Measurements from ENCODE around the gene CIB4. TPM values are rescaled to one million over a fixed set of nuclear protein-coding genes. Genes with fewer than 3 reads are reported as not detected.
A peak's percentile ranks its signal among the peaks of the same experiment; 100 is the strongest.

CIB4 gene
- polyA plus RNA-seq, 3 donors from 2014 or later = not detected

DNA sequence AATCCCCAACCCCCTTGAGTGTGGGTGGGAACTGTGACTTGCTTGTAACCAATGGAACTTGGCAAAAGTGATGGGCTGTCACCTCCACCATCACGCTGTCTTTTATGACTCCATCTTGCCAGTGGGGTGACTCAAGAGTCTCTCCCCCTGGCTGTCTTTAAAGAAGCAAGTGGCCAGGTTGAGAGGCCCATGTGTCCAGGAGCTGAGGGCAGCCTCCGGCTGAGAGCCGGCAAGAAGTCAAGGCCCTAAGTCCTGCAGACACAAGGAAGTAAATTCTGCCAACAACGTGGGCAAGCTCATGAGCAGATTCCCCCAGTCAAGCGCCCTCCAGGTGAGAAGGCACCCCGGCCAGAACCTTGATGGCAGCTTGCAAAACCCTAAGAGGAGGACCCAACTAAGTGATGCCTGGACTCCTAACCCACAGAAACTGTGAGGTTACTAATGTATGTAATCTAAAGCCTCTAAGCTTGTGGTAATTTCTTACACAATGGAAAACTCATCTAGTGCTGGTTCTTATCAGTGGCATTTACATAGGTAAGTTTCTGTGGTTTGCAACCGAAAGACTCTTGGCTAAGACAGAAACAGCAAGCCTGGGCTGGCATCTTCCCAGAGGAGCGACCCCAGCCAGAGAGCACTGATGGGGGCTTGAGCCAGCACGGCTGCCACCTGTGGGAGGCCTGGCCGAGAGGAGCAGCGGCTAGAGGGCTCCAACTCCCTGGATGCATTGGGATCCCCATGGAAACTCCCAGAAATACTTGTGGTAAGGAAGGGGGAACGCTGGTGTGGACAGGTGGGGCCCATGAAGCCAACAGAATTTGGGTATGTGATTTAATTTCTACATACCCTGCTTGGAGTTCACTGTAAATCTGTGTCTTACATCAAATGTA, 49.3 kb downstream of the CIB4 start:
- Mint-ChIP-seq H3K36me3 (no peaks in the 10 kb centered on the region), H3K4me3 (no peak overlapping the region), H3K4me1 (peaks cover 3 to 6% of the 10 kb centered on the region in 2 donors), H3K27me3 (ENCODE audit: low read depth in 3 of 3) (peaks cover 6 to 20% (median 9%) of the 10 kb centered on the region in 3 donors), H3K27ac (no peak overlapping the region), H3K9me3 (no peaks in the 10 kb centered on the region)
- no peak for DNase-seq

DNA sequence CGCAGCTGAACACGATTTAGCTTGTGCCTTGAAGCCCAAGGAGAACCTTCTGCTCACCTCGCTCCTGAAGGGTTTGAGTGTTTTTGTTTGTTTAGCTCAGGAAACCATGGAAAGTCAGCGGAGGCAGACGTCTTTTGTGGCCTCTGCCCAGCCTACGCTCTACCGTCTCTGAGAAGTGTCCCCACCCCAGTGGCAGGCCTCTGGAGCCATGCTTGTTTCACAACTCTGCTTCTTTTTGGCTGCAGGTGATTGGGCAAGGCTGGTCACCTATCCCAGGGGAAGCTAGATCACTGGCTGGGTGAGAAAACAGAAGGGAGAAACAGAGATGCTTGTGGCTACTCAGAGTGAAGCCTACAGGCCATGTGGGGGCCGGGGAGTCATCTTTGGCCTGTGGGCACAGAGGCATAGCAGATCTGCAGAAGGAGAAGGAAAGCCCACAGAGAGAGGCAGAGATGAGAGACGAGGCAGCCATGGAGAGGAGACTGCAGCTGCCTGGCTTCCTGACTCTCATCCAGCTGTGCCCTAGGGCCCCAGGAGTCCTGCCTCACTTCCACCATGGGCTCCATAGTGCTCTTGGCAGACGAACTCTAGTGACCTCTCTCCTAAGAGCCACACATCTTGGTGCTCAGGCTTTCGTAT, 50.1 kb downstream of the CIB4 start:
- Mint-ChIP-seq H3K9me3 (no peaks in the 10 kb centered on the region), H3K4me3 (no peak overlapping the region), H3K4me1 (peaks cover 2 to 4% of the 10 kb centered on the region in 2 donors), H3K27ac (peak overlapping the region in 1 of 6 donors; percentile 56), H3K27me3 (ENCODE audit: low read depth in 3 of 3) (peaks cover 6 to 19% (median 10%) of the 10 kb centered on the region in 3 donors), H3K36me3 (no peaks in the 10 kb centered on the region)
- DNase-seq = no peak

DNA sequence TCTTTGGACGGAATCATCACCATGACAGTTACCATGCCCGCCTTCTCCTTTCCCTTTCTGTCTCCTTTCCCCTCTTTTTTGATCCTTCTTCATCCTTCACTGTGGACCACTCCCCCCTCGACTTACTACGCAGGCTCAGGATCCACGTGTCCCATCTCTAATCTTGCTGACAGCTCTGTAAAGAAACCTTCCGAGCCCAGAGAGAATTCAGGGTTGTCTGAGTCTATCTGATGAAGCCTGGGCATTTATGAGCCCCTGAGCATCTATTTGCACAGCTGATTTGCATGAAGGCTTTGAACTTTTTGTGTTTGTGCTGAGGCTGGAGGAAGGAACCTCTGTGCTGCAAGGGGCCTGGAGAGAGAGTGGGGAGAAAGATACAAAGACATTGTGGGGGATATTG, 50.7 kb downstream of the CIB4 start:
- no peaks in the 10 kb centered on the region for H3K4me1 Mint-ChIP-seq
- H3K27me3 Mint-ChIP-seq (ENCODE audit: low read depth in 3 of 3) = peaks cover 6 to 13% (median 6%) of the 10 kb centered on the region in 3 donors
- no peak overlapping the region for H3K27ac Mint-ChIP-seq
- no peak for DNase-seq
- H3K4me3 Mint-ChIP-seq = no peak overlapping the region
- no peaks in the 10 kb centered on the region for H3K9me3 Mint-ChIP-seq
- no peaks in the 10 kb centered on the region for H3K36me3 Mint-ChIP-seq

DNA sequence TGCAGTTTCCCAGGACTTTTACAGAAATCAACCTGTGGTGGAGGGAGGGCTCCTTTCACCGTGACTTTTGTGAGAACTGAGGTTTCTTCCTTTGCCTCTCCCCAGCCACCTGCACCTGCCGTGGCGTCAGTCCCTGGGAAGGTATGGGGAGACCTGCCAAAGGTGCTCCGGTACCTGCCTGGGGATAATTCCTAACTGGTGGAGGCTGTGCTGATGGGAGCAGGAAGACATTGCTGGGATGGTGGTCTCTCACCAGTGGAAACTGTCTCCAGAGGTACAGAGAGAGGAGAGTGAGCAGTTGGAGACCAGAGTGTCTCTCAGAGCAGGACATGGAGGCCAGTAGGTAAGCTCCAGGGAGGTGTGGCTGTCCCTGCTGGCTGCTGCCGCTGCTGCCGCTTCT, 52.6 kb downstream of the CIB4 start:
- no peaks in the 10 kb centered on the region for H3K9me3 Mint-ChIP-seq
- no peak for DNase-seq

DNA sequence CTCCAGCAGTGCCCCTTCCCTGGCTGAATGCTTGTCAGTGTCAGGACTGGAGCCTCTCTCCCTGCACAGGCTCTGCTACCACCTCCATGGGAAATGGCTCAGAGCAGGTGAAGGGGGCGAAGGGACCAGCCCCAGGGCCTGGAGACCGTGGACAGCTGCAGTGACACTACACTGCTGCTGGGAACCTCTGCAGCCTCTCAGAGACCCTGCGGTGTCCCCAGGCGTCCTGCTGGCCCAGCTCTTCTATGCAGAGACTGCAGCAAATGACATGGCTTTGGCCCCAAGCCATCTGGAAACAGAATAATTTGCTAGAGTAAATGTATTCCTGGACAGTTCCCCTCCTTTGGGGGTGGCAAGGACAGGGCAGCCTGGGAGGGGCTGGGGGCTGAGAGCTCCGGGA, 53.2 kb downstream of the CIB4 start:
- DNase-seq = no peak
- H3K4me1 Mint-ChIP-seq = no peaks in the 10 kb centered on the region
- H3K27me3 Mint-ChIP-seq (ENCODE audit: low read depth in 3 of 3) = peaks cover 4 to 13% (median 4%) of the 10 kb centered on the region in 3 donors
- H3K9me3 Mint-ChIP-seq = no peaks in the 10 kb centered on the region
- no peak overlapping the region for H3K4me3 Mint-ChIP-seq
- H3K36me3 Mint-ChIP-seq = no peaks in the 10 kb centered on the region
- H3K27ac Mint-ChIP-seq = no peak overlapping the region

More for the DNA sequence above, 52.6 kb downstream of the CIB4 start:
- Mint-ChIP-seq H3K27me3 (ENCODE audit: low read depth in 3 of 3) (peaks cover 4 to 13% (median 4%) of the 10 kb centered on the region in 3 donors), H3K4me1 (no peaks in the 10 kb centered on the region), H3K4me3 (no peak overlapping the region), H3K36me3 (no peaks in the 10 kb centered on the region), H3K27ac (no peak overlapping the region)

DNA sequence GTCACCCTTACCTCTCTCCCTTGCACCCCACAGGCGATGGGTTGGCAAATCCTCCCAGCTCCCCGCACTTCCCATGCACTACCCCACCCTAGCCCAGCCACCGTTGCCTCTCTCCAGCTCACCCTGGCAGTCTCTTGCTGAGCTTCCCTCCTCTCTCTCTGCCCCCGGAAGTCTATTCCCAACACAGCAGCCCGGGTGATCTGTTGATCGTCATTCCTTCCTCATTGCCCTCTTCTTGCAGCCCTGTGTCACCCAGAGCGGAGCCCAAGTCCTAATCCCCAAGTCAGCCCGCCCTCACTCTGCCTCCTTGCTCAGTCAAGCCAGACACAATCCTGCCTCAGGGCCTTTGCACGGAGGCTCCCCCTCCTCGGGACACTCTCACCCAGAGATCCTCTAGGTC, 55.2 kb downstream of the CIB4 start:
- no peaks in the 10 kb centered on the region for H3K4me1 Mint-ChIP-seq
- no peak overlapping the region for H3K27ac Mint-ChIP-seq
- no peaks in the 10 kb centered on the region for H3K36me3 Mint-ChIP-seq
- no peaks in the 10 kb centered on the region for H3K9me3 Mint-ChIP-seq
- no peak overlapping the region for H3K4me3 Mint-ChIP-seq
- no peak for DNase-seq
- peaks cover 1 to 12% (median 2%) of the 10 kb centered on the region in 3 donors for H3K27me3 Mint-ChIP-seq (ENCODE audit: low read depth in 3 of 3)

DNA sequence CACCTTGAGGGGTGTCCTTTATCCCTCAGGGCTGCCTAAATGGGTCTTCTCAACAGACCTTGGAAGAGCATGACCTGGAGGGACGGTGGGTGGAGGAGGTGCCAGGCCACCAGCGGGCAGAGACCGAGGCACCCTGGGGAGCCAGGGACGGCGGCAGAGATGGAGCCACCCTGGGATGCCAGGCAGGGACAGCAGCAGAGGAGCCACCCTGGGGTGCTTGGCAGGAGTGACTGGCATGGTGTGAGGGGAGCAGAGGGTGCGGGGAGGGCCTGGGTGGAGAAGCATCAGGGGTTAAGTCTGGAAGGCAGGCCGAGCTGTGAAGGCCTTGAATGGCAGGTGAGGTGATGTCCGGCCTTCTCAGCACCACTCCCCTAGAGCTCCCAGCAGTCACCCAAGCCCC, 56.1 kb downstream of the CIB4 start:
- H3K4me1 Mint-ChIP-seq = no peaks in the 10 kb centered on the region
- H3K27me3 Mint-ChIP-seq (ENCODE audit: low read depth in 3 of 3) = peaks cover 1 to 9% (median 2%) of the 10 kb centered on the region in 3 donors
- no peaks in the 10 kb centered on the region for H3K36me3 Mint-ChIP-seq
- DNase-seq = no peak
- no peak overlapping the region for H3K27ac Mint-ChIP-seq
- no peaks in the 10 kb centered on the region for H3K9me3 Mint-ChIP-seq
- no peak overlapping the region for H3K4me3 Mint-ChIP-seq

- no peaks in the 10 kb centered on the region for H3K36me3 Mint-ChIP-seq
- H3K27ac Mint-ChIP-seq = no peak overlapping the region
- no peak for DNase-seq
- no peak overlapping the region for H3K4me3 Mint-ChIP-seq
- no peaks in the 10 kb centered on the region for H3K4me1 Mint-ChIP-seq
- H3K27me3 Mint-ChIP-seq (ENCODE audit: low read depth in 3 of 3) = peaks cover 1 to 10% (median 2%) of the 10 kb centered on the region in 3 donors
- H3K9me3 Mint-ChIP-seq = no peaks in the 10 kb centered on the region
These were observed 56.5 kb downstream of the CIB4 start for GRCh38 chr2:26584656-26585055.

- no peak for DNase-seq
- Mint-ChIP-seq H3K4me1 (no peaks in the 10 kb centered on the region), H3K36me3 (no peaks in the 10 kb centered on the region), H3K27ac (no peak overlapping the region), H3K27me3 (ENCODE audit: low read depth in 3 of 3) (peaks cover under 1 to 10% (median 1%) of the 10 kb centered on the region in 3 donors), H3K9me3 (no peaks in the 10 kb centered on the region), H3K4me3 (no peak overlapping the region)
These were observed 57.0 kb downstream of the CIB4 start for GRCh38 chr2:26584191-26584590.

- Mint-ChIP-seq H3K36me3 (no peaks in the 10 kb centered on the region), H3K27me3 (ENCODE audit: low read depth in 3 of 3) (peaks cover 0 to 10% (median 1%) of the 10 kb centered on the region in 3 donors), H3K4me3 (no peak overlapping the region), H3K9me3 (no peaks in the 10 kb centered on the region), H3K27ac (no peak overlapping the region), H3K4me1 (no peaks in the 10 kb centered on the region)
- no peak for DNase-seq
These were observed 57.7 kb downstream of the CIB4 start for GRCh38 chr2:26583381-26583911.

DNA sequence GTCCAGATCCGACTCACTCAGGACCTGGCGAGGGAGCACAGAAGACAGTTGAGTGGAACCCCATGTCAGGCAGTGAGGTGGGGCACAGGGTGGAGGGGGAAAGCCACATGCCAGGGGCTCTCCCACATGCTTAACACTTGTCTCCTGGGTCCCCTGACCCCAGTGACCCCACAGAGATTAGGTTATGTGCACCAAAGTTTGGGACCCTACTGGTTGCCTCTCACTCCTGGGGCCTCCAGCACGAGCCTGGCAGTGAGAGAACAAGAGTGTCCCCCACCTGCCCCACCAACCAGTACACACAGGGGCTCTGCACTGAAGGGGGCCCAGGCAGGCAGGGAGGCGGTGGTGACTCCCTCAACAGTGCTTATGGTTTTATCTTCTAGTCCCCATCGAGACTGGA, 58.3 kb downstream of the CIB4 start:
- Mint-ChIP-seq H3K9me3 (no peaks in the 10 kb centered on the region), H3K36me3 (no peaks in the 10 kb centered on the region), H3K4me3 (no peak overlapping the region), H3K4me1 (no peaks in the 10 kb centered on the region), H3K27me3 (ENCODE audit: low read depth in 3 of 3) (peaks cover 0 to 10% (median 2%) of the 10 kb centered on the region in 3 donors), H3K27ac (no peak overlapping the region)
- DNase-seq = no peak

DNA sequence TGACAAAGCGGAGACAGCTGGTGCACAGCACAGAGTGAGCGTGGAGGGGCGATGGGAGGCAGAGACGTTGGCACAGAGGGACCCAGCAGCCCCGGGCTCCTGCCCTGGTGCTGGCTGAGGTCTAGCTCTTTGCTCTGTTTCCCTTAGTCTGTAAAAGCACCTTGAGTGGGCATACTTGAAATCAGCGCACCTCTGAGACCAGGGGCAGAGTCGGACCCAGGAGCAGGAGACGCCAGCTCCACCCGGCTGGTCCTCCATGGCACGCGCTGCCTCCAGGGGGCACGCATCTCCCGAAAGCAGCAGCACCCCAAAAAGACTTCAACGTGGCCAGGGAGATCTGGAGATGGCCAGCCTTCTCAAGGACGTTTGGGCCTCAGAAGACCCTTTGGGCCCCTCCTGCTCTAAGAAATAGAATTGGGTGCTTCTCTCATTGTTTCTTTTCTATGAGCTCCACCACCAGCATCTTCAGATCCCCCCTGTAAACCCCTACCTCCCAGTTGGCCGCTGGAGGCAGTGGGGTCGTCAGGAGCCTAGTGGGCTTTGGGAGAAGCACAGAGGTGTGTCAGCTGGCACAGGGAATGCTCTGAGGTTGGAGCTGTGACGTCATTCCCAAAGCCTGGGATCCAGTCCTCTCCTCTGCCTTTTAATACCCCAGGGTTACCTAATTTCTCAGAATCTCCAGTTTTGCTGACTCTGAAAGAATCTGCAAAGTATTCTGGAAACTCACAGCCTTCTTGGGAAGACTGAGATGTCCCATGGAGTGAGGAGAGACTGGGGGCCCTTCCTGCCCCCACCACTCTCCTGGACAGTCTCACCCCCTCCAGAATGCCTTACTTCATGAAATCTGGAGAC, 58.9 kb downstream of the CIB4 start:
- H3K27me3 Mint-ChIP-seq (ENCODE audit: low read depth in 3 of 3) = peaks cover 0 to 13% (median 6%) of the 10 kb centered on the region in 3 donors
- H3K4me1 Mint-ChIP-seq = peaks cover 0 to 2% of the 10 kb centered on the region in 2 donors
- no peaks in the 10 kb centered on the region for H3K36me3 Mint-ChIP-seq
- DNase-seq = no peak
- H3K27ac Mint-ChIP-seq = no peak overlapping the region
- H3K9me3 Mint-ChIP-seq = no peaks in the 10 kb centered on the region
- H3K4me3 Mint-ChIP-seq = no peak overlapping the region

DNA sequence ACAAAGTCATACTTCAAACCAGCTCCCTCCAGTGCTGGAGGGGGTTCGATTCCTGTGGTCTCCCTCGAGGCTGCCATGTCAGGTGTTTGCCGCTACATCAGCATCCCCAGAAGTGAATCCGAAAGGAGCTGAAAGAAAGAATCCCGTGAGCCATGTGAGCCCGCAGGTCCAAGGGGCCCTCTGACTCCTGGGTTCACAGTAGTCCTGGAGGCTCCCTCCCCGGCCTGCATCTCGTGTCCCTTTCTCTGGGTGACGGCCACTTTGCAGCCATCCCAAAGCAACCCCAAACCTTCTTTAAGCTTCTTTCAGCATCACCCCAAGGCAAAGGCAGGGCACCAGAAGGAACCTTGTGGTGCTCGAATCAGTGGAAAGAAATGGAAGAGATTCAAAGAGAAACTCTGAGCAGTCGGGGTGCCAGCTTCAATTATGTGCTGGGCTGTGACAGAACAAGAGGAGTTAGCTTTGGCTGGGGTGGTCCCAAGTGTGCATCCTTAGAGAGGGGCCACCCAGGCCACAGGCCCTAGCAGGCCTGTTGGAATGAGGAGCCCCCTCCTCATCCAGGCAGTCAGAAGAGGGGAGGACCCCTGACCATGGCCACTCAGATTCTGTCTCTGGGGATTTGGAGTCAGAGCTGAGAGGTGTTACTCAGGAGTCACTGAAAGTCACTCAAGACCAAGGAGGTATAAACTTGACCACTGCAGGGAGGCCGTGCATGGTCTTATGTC, 59.7 kb downstream of the CIB4 start:
- peaks cover 0 to 13% (median 5%) of the 10 kb centered on the region in 3 donors for H3K27me3 Mint-ChIP-seq (ENCODE audit: low read depth in 3 of 3)
- peaks cover 0 to 2% of the 10 kb centered on the region in 2 donors for H3K4me1 Mint-ChIP-seq
- no peak overlapping the region for H3K4me3 Mint-ChIP-seq
- no peaks in the 10 kb centered on the region for H3K36me3 Mint-ChIP-seq
- H3K27ac Mint-ChIP-seq = no peak overlapping the region
- DNase-seq = no peak
- H3K9me3 Mint-ChIP-seq = no peaks in the 10 kb centered on the region

Data from immature natural killer cell (primary cell).